ENCODE results near the gene SMARCE1.

SMARCE1 gene

GRCh38 chr17:40651939-40652338, 4.3 kb upstream of the SMARCE1 start:
- Histone ChIP-seq H2AFZ (ENCODE audit: low read depth, low read length, severe bottlenecking) (no peak overlapping the region), H3K9me2 (replicated peaks; ENCODE audit: insufficient read depth, low read length) (no peaks in the 10 kb centered on the region), H3K27me3 (ENCODE audit: low read length) (no peaks in the 10 kb centered on the region), H3K4me3 (ENCODE audit: insufficient read depth, low read length, poor library complexity, severe bottlenecking) (no peak overlapping the region), H3K27ac (ENCODE audit: low read depth, low read length) (no peak overlapping the region), H4K20me1 (ENCODE audit: low read depth, low read length) (no peaks in the 10 kb centered on the region), H3K79me2 (ENCODE audit: insufficient read depth, low read length) (peaks cover 7% of the 10 kb centered on the region), H3F3A (ENCODE audit: insufficient read depth) (no peaks in the 10 kb centered on the region), H3K36me3 (ENCODE audit: low read length) (no peaks in the 10 kb centered on the region), H3K4me2 (ENCODE audit: low read depth, low read length, poor library complexity, severe bottlenecking) (no peak overlapping the region), H3K9me3 (ENCODE audit: insufficient read depth, low read length) (no peaks in the 10 kb centered on the region), H3K9ac (ENCODE audit: low read length) (no peak overlapping the region)
- no peak for TF ChIP-seq CTCF (IDR thresholded peaks at IDR 0.05; ENCODE audit: insufficient read depth, low read length, poor library complexity, severe bottlenecking)
- no peak for TF ChIP-seq EZH2phosphoT487 (conservative IDR thresholded peaks at IDR 0.05; ENCODE audit: low read length)

- Histone ChIP-seq H3K4me2 (ENCODE audit: low read depth, low read length, poor library complexity, severe bottlenecking) (peak overlapping the region; percentile 89), H3K79me2 (ENCODE audit: insufficient read depth, low read length) (peaks cover 41% of the 10 kb centered on the region), H3K9ac (ENCODE audit: low read length) (peak overlapping the region; percentile 97), H3K9me3 (ENCODE audit: insufficient read depth, low read length) (no peaks in the 10 kb centered on the region), H4K20me1 (ENCODE audit: low read depth, low read length) (no peaks in the 10 kb centered on the region), H3F3A (ENCODE audit: insufficient read depth) (no peaks in the 10 kb centered on the region), H3K27ac (ENCODE audit: low read depth, low read length) (peak overlapping the region; percentile 66; the same call in 1 of the 2 replicates), H3K27me3 (ENCODE audit: low read length) (no peaks in the 10 kb centered on the region), H2AFZ (ENCODE audit: low read depth, low read length, severe bottlenecking) (peak overlapping the region; percentile 98), H3K4me3 (ENCODE audit: insufficient read depth, low read length, poor library complexity, severe bottlenecking) (peak overlapping the region; percentile 99), H3K9me2 (replicated peaks; ENCODE audit: insufficient read depth, low read length) (no peaks in the 10 kb centered on the region), H3K36me3 (ENCODE audit: low read length) (peaks cover 20% of the 10 kb centered on the region)
- TF ChIP-seq EZH2phosphoT487 (conservative IDR thresholded peaks at IDR 0.05; ENCODE audit: low read length) (no peak), CTCF (IDR thresholded peaks at IDR 0.05; ENCODE audit: insufficient read depth, low read length, poor library complexity, severe bottlenecking) (no peak)
These were observed 858 bp upstream of the SMARCE1 start for GRCh38 chr17:40648384-40648968.

GRCh38 chr17:40646791-40647623, 611 bp downstream of the SMARCE1 start:
- H3F3A ChIP-seq (ENCODE audit: insufficient read depth), result no peaks in the 10 kb centered on the region
- H3K79me2 ChIP-seq (ENCODE audit: insufficient read depth, low read length), result peaks cover 45% of the 10 kb centered on the region
- peak overlapping the region; percentile 98 for H2AFZ ChIP-seq (ENCODE audit: low read depth, low read length, severe bottlenecking)
- H3K9me2 ChIP-seq (replicated peaks; ENCODE audit: insufficient read depth, low read length), result no peaks in the 10 kb centered on the region
- no peaks in the 10 kb centered on the region for H3K9me3 ChIP-seq (ENCODE audit: insufficient read depth, low read length)
- H3K36me3 ChIP-seq (ENCODE audit: low read length), result peaks cover 35% of the 10 kb centered on the region
- H3K27ac ChIP-seq (ENCODE audit: low read depth, low read length), result peak overlapping the region; percentile 66
- H3K4me3 ChIP-seq (ENCODE audit: insufficient read depth, low read length, poor library complexity, severe bottlenecking), result peak overlapping the region; percentile 99
- H4K20me1 ChIP-seq (ENCODE audit: low read depth, low read length), result no peaks in the 10 kb centered on the region
- TF ChIP-seq EZH2phosphoT487 (conservative IDR thresholded peaks at IDR 0.05; ENCODE audit: low read length), result no peak
- no peak for TF ChIP-seq CTCF (IDR thresholded peaks at IDR 0.05; ENCODE audit: insufficient read depth, low read length, poor library complexity, severe bottlenecking)
- H3K27me3 ChIP-seq (ENCODE audit: low read length), result no peaks in the 10 kb centered on the region
- peak overlapping the region; percentile 97 for H3K9ac ChIP-seq (ENCODE audit: low read length)
- H3K4me2 ChIP-seq (ENCODE audit: low read depth, low read length, poor library complexity, severe bottlenecking), result peak overlapping the region; percentile 89
